ENCODE data around the gene RGS12. TPM values are rescaled to one million over a fixed set of nuclear protein-coding genes. Genes with fewer than 3 reads are reported as not detected.
A peak's percentile ranks its signal among the peaks of the same experiment; 100 is the strongest.

The RGS12 gene
- total RNA-seq, 1 experiment from 2014 or later: 48.5 TPM

- Histone ChIP-seq H3K4me3 (no peak overlapping the region), H3K36me3 (no peaks in the 10 kb centered on the region), H3K27me3 (replicated peaks) (no peaks in the 10 kb centered on the region), H3K27ac (no peak overlapping the region), H3K4me1 (replicated peaks) (peaks cover 9% of the 10 kb centered on the region), H3K9me3 (replicated peaks) (no peaks in the 10 kb centered on the region)
- DNase-seq (ENCODE audit: low read depth in 1 of 2, low spot score in 2 of 2): no peak
Measured at GRCh38 chr4:3250438-3250955, 42.3 kb upstream of the RGS12 start.

- no peaks in the 10 kb centered on the region for H3K36me3 ChIP-seq
- no peak overlapping the region for H3K27ac ChIP-seq
- no peak for DNase-seq (ENCODE audit: low read depth in 1 of 2, low spot score in 2 of 2)
- no peak overlapping the region for H3K4me3 ChIP-seq
- no peaks in the 10 kb centered on the region for H3K27me3 ChIP-seq (replicated peaks)
- peaks cover 9% of the 10 kb centered on the region for H3K4me1 ChIP-seq (replicated peaks)
- no peaks in the 10 kb centered on the region for H3K9me3 ChIP-seq (replicated peaks)
Measured at GRCh38 chr4:3250956-3251690, 41.7 kb upstream of the RGS12 start.

- no peaks in the 10 kb centered on the region for H3K27me3 ChIP-seq (replicated peaks)
- H3K4me3 ChIP-seq: no peak overlapping the region
- H3K27ac ChIP-seq: no peak overlapping the region
- peaks cover 9% of the 10 kb centered on the region for H3K4me1 ChIP-seq (replicated peaks)
- H3K9me3 ChIP-seq (replicated peaks): no peaks in the 10 kb centered on the region
- H3K36me3 ChIP-seq: no peaks in the 10 kb centered on the region
- DNase-seq (ENCODE audit: low read depth in 1 of 2, low spot score in 2 of 2): no peak
Measured at GRCh38 chr4:3251691-3252479, 40.9 kb upstream of the RGS12 start.

GRCh38 chr4:3252480-3252828 lies 40.4 kb upstream of the RGS12 start:
- Histone ChIP-seq H3K27ac (no peak overlapping the region), H3K9me3 (replicated peaks) (no peaks in the 10 kb centered on the region), H3K4me1 (replicated peaks) (peaks cover 9% of the 10 kb centered on the region), H3K27me3 (replicated peaks) (no peaks in the 10 kb centered on the region), H3K36me3 (no peaks in the 10 kb centered on the region), H3K4me3 (no peak overlapping the region)
- DNase-seq (ENCODE audit: low read depth in 1 of 2, low spot score in 2 of 2): no peak

GRCh38 chr4:3252831-3253641 lies 39.8 kb upstream of the RGS12 start:
- no peak overlapping the region for H3K27ac ChIP-seq

GRCh38 chr4:3253808-3254207 lies 39.0 kb upstream of the RGS12 start:
- H3K4me3 ChIP-seq: no peak overlapping the region
- no peak overlapping the region for H3K27ac ChIP-seq
- no peaks in the 10 kb centered on the region for H3K9me3 ChIP-seq (replicated peaks)
- DNase-seq (ENCODE audit: low read depth in 1 of 2, low spot score in 2 of 2): no peak
- no peaks in the 10 kb centered on the region for H3K27me3 ChIP-seq (replicated peaks)
- H3K36me3 ChIP-seq: no peaks in the 10 kb centered on the region
- H3K4me1 ChIP-seq (replicated peaks): peaks cover 18% of the 10 kb centered on the region

More at GRCh38 chr4:3252831-3253641, 39.8 kb upstream of the RGS12 start:
- no peaks in the 10 kb centered on the region for H3K36me3 ChIP-seq
- H3K9me3 ChIP-seq (replicated peaks): no peaks in the 10 kb centered on the region
- H3K4me1 ChIP-seq (replicated peaks): peaks cover 13% of the 10 kb centered on the region
- DNase-seq (ENCODE audit: low read depth in 1 of 2, low spot score in 2 of 2): no peak
- H3K4me3 ChIP-seq: no peak overlapping the region
- no peaks in the 10 kb centered on the region for H3K27me3 ChIP-seq (replicated peaks)

- peak overlapping the region; percentile 15; the same call in 1 of the 2 replicates for H3K27ac ChIP-seq
- no peak overlapping the region for H3K4me3 ChIP-seq
- no peaks in the 10 kb centered on the region for H3K36me3 ChIP-seq
- no peaks in the 10 kb centered on the region for H3K27me3 ChIP-seq (replicated peaks)
- peaks cover 18% of the 10 kb centered on the region for H3K4me1 ChIP-seq (replicated peaks)
- H3K9me3 ChIP-seq (replicated peaks): no peaks in the 10 kb centered on the region
- DNase-seq (ENCODE audit: low read depth in 1 of 2, low spot score in 2 of 2): peak; percentile 38 to 61
Measured at GRCh38 chr4:3254302-3255131, 38.3 kb upstream of the RGS12 start.

- Histone ChIP-seq H3K9me3 (replicated peaks) (no peaks in the 10 kb centered on the region), H3K4me1 (replicated peaks) (peaks cover 18% of the 10 kb centered on the region), H3K36me3 (no peaks in the 10 kb centered on the region), H3K27me3 (replicated peaks) (no peaks in the 10 kb centered on the region), H3K27ac (no peak overlapping the region), H3K4me3 (no peak overlapping the region)
- peak in 1 of 2 experiments; percentile 16 for DNase-seq (ENCODE audit: low read depth in 1 of 2, low spot score in 2 of 2)
Measured at GRCh38 chr4:3255611-3256186, 37.1 kb upstream of the RGS12 start.

- Histone ChIP-seq H3K4me3 (no peak overlapping the region), H3K27ac (no peak overlapping the region), H3K27me3 (replicated peaks) (no peaks in the 10 kb centered on the region), H3K36me3 (no peaks in the 10 kb centered on the region), H3K4me1 (replicated peaks) (peaks cover 18% of the 10 kb centered on the region), H3K9me3 (replicated peaks) (no peaks in the 10 kb centered on the region)
- peak in 1 of 2 experiments; percentile 12 for DNase-seq (ENCODE audit: low read depth in 1 of 2, low spot score in 2 of 2)
Measured at GRCh38 chr4:3256230-3257102, 36.4 kb upstream of the RGS12 start.

GRCh38 chr4:3257103-3257555 lies 35.7 kb upstream of the RGS12 start:
- DNase-seq (ENCODE audit: low read depth in 1 of 2, low spot score in 2 of 2): no peak
- H3K9me3 ChIP-seq (replicated peaks): no peaks in the 10 kb centered on the region

GRCh38 chr4:3257556-3258482 lies 35.0 kb upstream of the RGS12 start:
- no peaks in the 10 kb centered on the region for H3K36me3 ChIP-seq
- H3K4me3 ChIP-seq: no peak overlapping the region
- DNase-seq (ENCODE audit: low read depth in 1 of 2, low spot score in 2 of 2): peak; percentile 18 to 47
- H3K4me1 ChIP-seq (replicated peaks): peaks cover 18% of the 10 kb centered on the region
- H3K9me3 ChIP-seq (replicated peaks): no peaks in the 10 kb centered on the region
- H3K27me3 ChIP-seq (replicated peaks): no peaks in the 10 kb centered on the region
- no peak overlapping the region for H3K27ac ChIP-seq

More at GRCh38 chr4:3257103-3257555, 35.7 kb upstream of the RGS12 start:
- no peak overlapping the region for H3K27ac ChIP-seq
- peaks cover 18% of the 10 kb centered on the region for H3K4me1 ChIP-seq (replicated peaks)
- no peaks in the 10 kb centered on the region for H3K27me3 ChIP-seq (replicated peaks)
- H3K36me3 ChIP-seq: no peaks in the 10 kb centered on the region
- no peak overlapping the region for H3K4me3 ChIP-seq
